H1 (cell line): ENCODE measurements around the gene RCBTB1. TPM values are rescaled to one million over a fixed set of nuclear protein-coding genes. Genes with fewer than 3 reads are reported as not detected.

Experiments
- CTCF ChIA-PET: fragments of 300-600 bp; sonication (Branson Sonifier 250); formaldehyde crosslinking; loops from one replicate; lab custom pipeline; 2021; ENCODE audit not compliant: partially characterized antibody; lab: Charles Lee
- POLR2A ChIA-PET: fragments of 300-600 bp; sonication (Branson Sonifier 250); formaldehyde crosslinking; loops from one replicate; lab custom pipeline; 2021; ENCODE audit warnings: inconsistent platforms; ENCODE audit not compliant: partially characterized antibody; lab: Charles Lee
- DNase-seq, 2 experiments: peaks; one replicate each; pipeline versions ENCODE4 v3.0.0 to v3.0.0-alpha.2; 2010 to 2022; ENCODE audit warnings: low spot score in 2 of 2, low read depth in 1 of 2, mixed read lengths in 1 of 2
- FAIRE-seq: peaks from 2 replicates; lab custom pipeline; 2011; peaks lifted over from hg19 to GRCh38; lab: Jason Lieb, UNC
- H2AFZ ChIP-seq: 2 replicates; pipeline ENCODE4 v1.8.1; 2012; ENCODE audit warnings: low read length, inconsistent platforms
- H2AK5ac ChIP-seq: 2 replicates; pipeline ENCODE4 v1.6.1; 2013; ENCODE audit warnings: low read depth, low read length
- H2BK120ac ChIP-seq: replicated peaks from 2 replicates; pipeline ENCODE3; 2013; ENCODE audit warnings: low read depth, low read length, inconsistent platforms
- H2BK12ac ChIP-seq: 2 replicates; pipeline ENCODE4 v1.6.1; 2013; ENCODE audit warnings: low read depth, low read length
- H2BK15ac ChIP-seq: 2 replicates; pipeline ENCODE4 v1.6.1; 2013; ENCODE audit warnings: low read length
- H2BK20ac ChIP-seq: 2 replicates; pipeline ENCODE4 v1.6.1; 2013; ENCODE audit warnings: low read length
- H2BK5ac ChIP-seq: 2 replicates; pipeline ENCODE4 v1.6.1; 2013; ENCODE audit warnings: low read depth, low read length
- H3K14ac ChIP-seq: 2 replicates; pipeline ENCODE4 v1.6.1; 2013; ENCODE audit warnings: inconsistent platforms; ENCODE audit not compliant: insufficient read length
- H3K18ac ChIP-seq: 2 replicates; pipeline ENCODE4 v1.6.1; 2013; ENCODE audit warnings: low read length; ENCODE audit errors: extremely low read depth
- H3K23ac ChIP-seq: 2 replicates; pipeline ENCODE4 v1.6.1; 2013; ENCODE audit warnings: inconsistent platforms; ENCODE audit not compliant: insufficient read length
- H3K23me2 ChIP-seq: 2 replicates; pipeline ENCODE4 v1.6.1; 2013; ENCODE audit warnings: low read depth, low read length
- H3K27ac ChIP-seq: 2 replicates; pipeline ENCODE4 v1.6.1; 2011; ENCODE audit warnings: low read depth, low read length, inconsistent platforms
- H3K27me3 ChIP-seq, 4 experiments: replicated peaks in 1 of 4; 1 replicate in 1 of 4; 2 replicates in 3 of 4; pipeline versions ENCODE4 v1.6.1 to v1.8.1; 2011 to 2013; ENCODE audit warnings: low read length in 3 of 4, mild to moderate bottlenecking in 3 of 4, inconsistent platforms in 2 of 4, mixed read lengths in 2 of 4, moderate library complexity in 1 of 4; ENCODE audit not compliant: control insufficient read depth in 3 of 4, insufficient read depth in 3 of 4; ENCODE audit errors: extremely low read depth in 1 of 4
- H3K36me3 ChIP-seq, 4 experiments: 2 replicates each; pipeline versions ENCODE4 v1.6.1 to v1.8.1; 2011 to 2013; ENCODE audit warnings: mild to moderate bottlenecking in 4 of 4, low read length in 3 of 4, moderate library complexity in 2 of 4, control low read depth in 1 of 4, inconsistent platforms in 1 of 4; ENCODE audit not compliant: insufficient read depth in 4 of 4, control insufficient read depth in 2 of 4
- H3K4ac ChIP-seq: replicated peaks from 2 replicates; pipeline ENCODE3; 2013; ENCODE audit warnings: low read length, low read depth, mixed read lengths, inconsistent platforms; ENCODE audit not compliant: insufficient read length
- H3K4me1 ChIP-seq, 4 experiments: replicated peaks in 1 of 4; 1 replicate in 1 of 4; 2 replicates in 3 of 4; pipeline versions ENCODE4 v1.6.1 to v1.8.1; 2011 to 2013; ENCODE audit warnings: low read length in 3 of 4, inconsistent platforms in 2 of 4, mixed read lengths in 1 of 4; ENCODE audit not compliant: insufficient read depth in 4 of 4, control insufficient read depth in 3 of 4
- H3K4me2 ChIP-seq, 2 experiments: 2 replicates each; pipeline versions ENCODE4 v1.6.1 to v1.8.1; 2011 to 2013; ENCODE audit warnings: low read depth in 2 of 2, low read length in 2 of 2, control low read depth in 1 of 2, inconsistent platforms in 1 of 2, mild to moderate bottlenecking in 1 of 2; ENCODE audit not compliant: insufficient read depth in 1 of 2
- H3K4me3 ChIP-seq, 4 experiments: fragments of 200-600, 300-600 bp in 1 of 4; sonication (generic), shearing (Covaris generic), sonication (Bioruptor Twin) in 1 of 4; 2 replicates each; pipeline versions ENCODE4 v1.5.1 to v1.8.1; 2011 to 2016; ENCODE audit warnings: low read length in 4 of 4, low read depth in 3 of 4, control low read depth in 2 of 4, inconsistent platforms in 2 of 4, mild to moderate bottlenecking in 2 of 4, mixed read lengths in 1 of 4, moderate library complexity in 1 of 4; ENCODE audit not compliant: insufficient read depth in 2 of 4; ENCODE audit errors: extremely low read depth in 1 of 4
- H3K56ac ChIP-seq: replicated peaks from 2 replicates; pipeline ENCODE3; 2013; ENCODE audit warnings: low read depth, mild to moderate bottlenecking, mixed read lengths, low read length, inconsistent platforms; ENCODE audit not compliant: insufficient read length
- H3K79me1 ChIP-seq: 2 replicates; pipeline ENCODE4 v1.6.1; 2013; ENCODE audit warnings: low read depth, low read length, control low read depth
- H3K79me2 ChIP-seq, 2 experiments: 2 replicates each; pipeline versions ENCODE4 v1.6.1 to v1.8.1; 2012 to 2013; ENCODE audit warnings: low read length in 2 of 2, mild to moderate bottlenecking in 2 of 2, inconsistent platforms in 1 of 2; ENCODE audit not compliant: insufficient read depth in 2 of 2, control insufficient read depth in 1 of 2
- H3K9ac ChIP-seq, 4 experiments: replicated peaks in 1 of 4; 1 replicate in 1 of 4; 2 replicates in 3 of 4; pipeline versions ENCODE4 v1.6.1 to v1.8.1; 2011 to 2013; ENCODE audit warnings: low read depth in 3 of 4, low read length in 3 of 4, control low read depth in 2 of 4, mild to moderate bottlenecking in 2 of 4, moderate library complexity in 2 of 4, inconsistent platforms in 1 of 4; ENCODE audit errors: extremely low read depth in 1 of 4
- H3K9me3 ChIP-seq, 2 experiments: 2 replicates each; pipeline versions ENCODE4 v1.6.1 to v1.8.1; 2012 to 2013; ENCODE audit warnings: mild to moderate bottlenecking in 2 of 2, moderate library complexity in 2 of 2, control low read depth in 1 of 2, inconsistent platforms in 1 of 2, low read depth in 1 of 2, low read length in 1 of 2, mixed read lengths in 1 of 2; ENCODE audit not compliant: insufficient read depth in 2 of 2
- H4K20me1 ChIP-seq, 2 experiments: replicated peaks in 1 of 2; 2 replicates each; pipeline versions ENCODE3 to v1.8.1; 2011 to 2013; ENCODE audit warnings: inconsistent platforms in 2 of 2, low read length in 2 of 2, mild to moderate bottlenecking in 1 of 2; ENCODE audit not compliant: insufficient read depth in 2 of 2, control insufficient read depth in 1 of 2
- H4K5ac ChIP-seq: 2 replicates; pipeline ENCODE4 v1.6.1; 2013; ENCODE audit warnings: low read length, low read depth, mixed read lengths, inconsistent platforms; ENCODE audit not compliant: insufficient read length
- H4K8ac ChIP-seq: 2 replicates; pipeline ENCODE4 v1.8.0; 2013; ENCODE audit warnings: mild to moderate bottlenecking, moderate library complexity, low read length, inconsistent platforms; ENCODE audit not compliant: insufficient read depth; ENCODE audit errors: extremely low read depth
- H4K91ac ChIP-seq: replicated peaks from 2 replicates; pipeline ENCODE3; 2013; ENCODE audit warnings: low read length, mixed read lengths, inconsistent platforms; ENCODE audit not compliant: insufficient read length
- BACH1 ChIP-seq: IDR thresholded peaks from 2 replicates; pipeline ENCODE4 v1.6.1; 2012; ENCODE audit warnings: low read length, improper control_type of control experiment
- FOSL1 ChIP-seq: IDR thresholded peaks from 2 replicates; pipeline ENCODE4 v1.6.1; 2011; ENCODE audit warnings: mild to moderate bottlenecking, low read depth, low read length, moderate library complexity; ENCODE audit not compliant: insufficient read depth
- HDAC6 ChIP-seq: IDR thresholded peaks from one replicate; pipeline ENCODE4 v1.7.1; 2012; ENCODE audit warnings: low read depth, mild to moderate bottlenecking, inconsistent platforms, low read length, moderate library complexity
- JUND ChIP-seq: IDR thresholded peaks from 2 replicates; pipeline ENCODE4 v1.6.1; 2011; ENCODE audit warnings: mild to moderate bottlenecking, improper control_type of control experiment, low read length
- KDM1A ChIP-seq: fragments of 200-600, 300-600 bp; sonication (generic); IDR thresholded peaks from 2 replicates; pipeline ENCODE4 v1.7.1; 2016; ENCODE audit warnings: mild to moderate bottlenecking, low read length, borderline replicate concordance
- NRF1 ChIP-seq: IDR thresholded peaks from 2 replicates; pipeline ENCODE4 v1.6.1; 2011; ENCODE audit warnings: mild to moderate bottlenecking, low read depth, low read length, improper control_type of control experiment
- POU5F1 ChIP-seq: IDR thresholded peaks from 2 replicates; pipeline ENCODE4 v1.6.1; 2011; ENCODE audit warnings: low read depth, mild to moderate bottlenecking, low read length, moderate library complexity
- SUZ12 ChIP-seq: fragments of 200-600 bp; sonication (generic); IDR thresholded peaks from 2 replicates; pipeline ENCODE4 v1.6.1; 2012; ENCODE audit warnings: mild to moderate bottlenecking, inconsistent platforms, low read length, moderate library complexity, mixed read lengths
- ZNF274 ChIP-seq: IDR thresholded peaks from 2 replicates; pipeline ENCODE4 v1.7.0; 2012; ENCODE audit warnings: low read length, borderline replicate concordance; ENCODE audit errors: extremely low read depth
- WGBS, 2 experiments: shearing (Covaris generic) in 1 of 2; methylation state at CpG; one replicate each; pipeline versions ENCODE4 v1.1.6 to v1.1.7; 2013 to 2015; ENCODE audit warnings: low lambda C conversion rate in 2 of 2, mixed read lengths in 2 of 2, inconsistent platforms in 1 of 2, low coverage in 1 of 2, missing lambda C conversion rate in 1 of 2; ENCODE audit not compliant: insufficient replicate concordance in 2 of 2, insufficient coverage in 1 of 2, insufficient read length in 1 of 2; ENCODE audit errors: extremely low coverage in 1 of 2, missing lambda C conversion rate in 1 of 2; 5-methylcytosine and 5-hydroxymethylcytosine counted together
- polyA plus RNA-seq, 7 experiments: library from polyadenylated mRNA; depleted of rRNA in 3 of 7; stranded (reverse) in 5 of 7; unstranded in 2 of 7; fragments of >200 nt in 5 of 7; fragments of 200-250 nt in 2 of 7; gene quantifications; 1 replicate in 5 of 7; 2 replicates in 1 of 7; 4 replicates in 1 of 7; pipeline versions ENCODE4 v1.2.1 to v1.2.3, GENCODE V29; 2011 to 2013; ENCODE audit warnings: missing spikeins in 2 of 7, mixed read lengths in 2 of 7
- total RNA-seq: library from RNA; stranded (reverse); fragmentation: NEBNext Ultra II Directional; extraction: Animal tissue kit (Norgen Biotek cat#: 25700); gene quantifications from 2 replicates; pipeline ENCODE4 v1.2.1, GENCODE V29; 2021
- TF ChIP-seq, protein P1 (sequence below): IDR thresholded peaks from 2 replicates; pipeline ENCODE4 v1.6.1; 2012; ENCODE audit warnings: inconsistent platforms

RCBTB1 gene
- total and polyA plus RNA-seq, 2 of the 8 experiments (the other 6 are each of a cell fraction or from before 2014, with no cell fraction given) = 13.7 to 29.8 TPM

DNA sequence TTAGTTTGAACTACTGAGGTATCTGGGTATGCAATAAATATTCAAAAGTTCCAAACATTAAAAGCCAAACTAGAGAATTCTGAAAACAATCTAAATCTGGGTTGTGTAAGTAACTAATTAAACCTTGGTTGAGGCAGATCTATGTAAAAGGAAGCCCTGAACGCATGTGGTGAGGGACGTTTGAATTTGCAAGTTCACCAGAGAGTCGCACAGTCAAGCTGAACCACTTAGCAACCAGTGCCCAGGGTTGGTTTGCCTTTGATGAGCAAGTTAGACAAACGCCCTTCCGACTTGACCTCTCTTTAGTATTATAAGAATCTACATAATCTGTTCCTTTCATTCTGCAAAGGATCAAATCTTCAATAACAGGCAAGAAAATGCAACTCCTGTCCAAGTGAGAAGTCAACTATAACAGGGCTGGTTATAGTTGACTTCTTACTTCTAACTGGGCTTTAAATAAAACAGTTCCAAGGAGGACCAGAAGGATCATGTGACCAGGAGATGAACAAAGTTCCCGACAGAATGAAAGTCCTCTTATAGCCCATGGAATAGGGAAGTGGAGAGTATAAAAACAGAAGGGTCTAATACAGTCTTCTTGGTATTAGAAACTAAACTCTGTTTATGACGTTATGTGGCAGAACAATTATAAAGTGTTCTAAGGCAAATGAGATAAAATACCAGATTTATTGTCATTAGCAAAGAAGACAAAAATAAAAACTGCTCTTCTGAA lies 49.0 kb downstream of the RCBTB1 start:
- 81% methylated on average over 7 of the region's 7 CpGs; no CpG with 5 or more reads in 1 of the 2 experiments for WGBS, 2 experiments
- Histone ChIP-seq H2BK20ac (no peak overlapping the region), H3K18ac (no peak overlapping the region), H3K27me3 (no peaks in the 10 kb centered on the region), H3K4me1 (no peaks in the 10 kb centered on the region), H3K23me2 (no peaks in the 10 kb centered on the region), H4K91ac (no peak overlapping the region), H2BK15ac (no peak overlapping the region), H3K56ac (no peak overlapping the region), H4K20me1 (peaks cover 0 to 2% of the 10 kb centered on the region in 2 experiments), H2AK5ac (no peak overlapping the region), H3K23ac (no peak overlapping the region), H3K4me2 (no peak overlapping the region), H2BK12ac (no peak overlapping the region), H3K14ac (no peak overlapping the region), H2BK120ac (no peak overlapping the region), H3K79me1 (no peaks in the 10 kb centered on the region), H3K79me2 (no peaks in the 10 kb centered on the region), H4K5ac (no peak overlapping the region), H3K27ac (no peak overlapping the region), H4K8ac (no peak overlapping the region), H2BK5ac (no peak overlapping the region), H3K36me3 (peaks cover 2 to 38% (median 12%) of the 10 kb centered on the region in 4 experiments; a peak in 5 of 8 replicates), H3K4ac (no peak overlapping the region), H3K9ac (no peak overlapping the region), H2AFZ (no peak overlapping the region), H3K4me3 (no peak overlapping the region), H3K9me3 (no peaks in the 10 kb centered on the region)
- ChIA-PET POLR2A (interaction anchor here (1.3 kb wide), 1 partner anchor 34 kb away, joined by 3 read pairs; no protein-coding TSS in a partner anchor), CTCF (interaction anchor here (0.8 kb wide), 1 partner anchor 96 kb away, joined by 3 read pairs; no protein-coding TSS in a partner anchor)
- DNase-seq (no peak), FAIRE-seq (no peak)
- TF ChIP-seq POU5F1 (no peak), FOSL1 (no peak), KDM1A (no peak), BACH1 (no peak), JUND (no peak), HDAC6 (no peak), ZNF274 (no peak), NRF1 (no peak), SUZ12 (no peak)
- TF ChIP-seq, protein P1, sequence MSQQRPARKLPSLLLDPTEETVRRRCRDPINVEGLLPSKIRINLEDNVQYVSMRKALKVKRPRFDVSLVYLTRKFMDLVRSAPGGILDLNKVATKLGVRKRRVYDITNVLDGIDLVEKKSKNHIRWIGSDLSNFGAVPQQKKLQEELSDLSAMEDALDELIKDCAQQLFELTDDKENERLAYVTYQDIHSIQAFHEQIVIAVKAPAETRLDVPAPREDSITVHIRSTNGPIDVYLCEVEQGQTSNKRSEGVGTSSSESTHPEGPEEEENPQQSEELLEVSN = no peak
